SJCRH30 (cell line): ENCODE data around the gene PDLIM7. TPM values are rescaled to one million over a fixed set of nuclear protein-coding genes. Genes with fewer than 3 reads are reported as not detected.
A peak's percentile ranks its signal among the peaks of the same experiment; 100 is the strongest.
"Not testable (repeated sequence)": the region's sequence is repeated elsewhere in the genome, so short reads cannot be mapped to it uniquely, and the experiment has no call there.

Experiments used
- DNase-seq, 2 experiments: peaks; one replicate each; pipeline ENCODE4 v3.0.0-alpha.2; 2015 to 2020
- H3K27ac ChIP-seq: fragments of 250-450 bp; sonication (Bioruptor Pico); 2 replicates; pipeline ENCODE4 v1.5.1; 2020; ENCODE audit warnings: mild to moderate bottlenecking, moderate library complexity
- H3K27me3 ChIP-seq: fragments of 250-450 bp; sonication (Bioruptor Pico); 2 replicates; pipeline ENCODE4 v1.5.1; 2020; ENCODE audit warnings: mild to moderate bottlenecking, moderate library complexity
- H3K36me3 ChIP-seq: fragments of 250-450 bp; sonication (Bioruptor Pico); 2 replicates; pipeline ENCODE4 v1.5.1; 2020; ENCODE audit warnings: mild to moderate bottlenecking, moderate library complexity
- H3K4me1 ChIP-seq: fragments of 250-450 bp; sonication (Bioruptor Pico); 2 replicates; pipeline ENCODE4 v1.5.1; 2020; ENCODE audit warnings: mild to moderate bottlenecking, moderate library complexity
- H3K4me3 ChIP-seq: fragments of 250-450 bp; sonication (Bioruptor Pico); 2 replicates; pipeline ENCODE4 v1.5.1; 2020; ENCODE audit warnings: mild to moderate bottlenecking, moderate library complexity
- H3K9me3 ChIP-seq: fragments of 250-450 bp; sonication (Bioruptor Pico); replicated peaks from 2 replicates; pipeline ENCODE4 v1.5.1; 2020; ENCODE audit warnings: mild to moderate bottlenecking, moderate library complexity
- total RNA-seq: library from RNA; depleted of rRNA; stranded (reverse); fragments of >200 nt; shearing (Covaris generic); gene quantifications from 2 replicates; pipeline ENCODE4 v1.2.3, GENCODE V29; 2014; rRNA removed

PDLIM7 gene
- 58.4 and 68.5 TPM in 2 replicates for total RNA-seq

- Histone ChIP-seq H3K27ac (peak within 1 kb of the TSS; percentile 90), H3K36me3 (peaks cover 8% of the 10 kb centered on the region), H3K9me3 (no peaks in the 10 kb centered on the region), H3K4me3 (peak within 1 kb of the TSS; percentile 76), H3K27me3 (no peaks in the 10 kb centered on the region), H3K4me1 (peaks cover 37% of the 10 kb centered on the region)
- peak; percentile 96 to 98 for DNase-seq
Measured at GRCh38 chr5:177497292-177498012, at the start of gene PDLIM7. Gene PDLIM7, minus strand, starts transcription at chr5:177497604. Its CDS starts 1,092 bp downstream, at chr5:177496512.

GRCh38 chr5:177546258-177546741, 48.9 kb upstream of the PDLIM7 start:
- Histone ChIP-seq H3K9me3 (no peaks in the 10 kb centered on the region), H3K27ac (peak overlapping the region; percentile 89), H3K36me3 (peaks cover 13% of the 10 kb centered on the region), H3K4me1 (peaks cover 57% of the 10 kb centered on the region), H3K27me3 (no peaks in the 10 kb centered on the region), H3K4me3 (no peak overlapping the region)
- peak; percentile 88 to 93 for DNase-seq

- H3K4me3 ChIP-seq: no peak overlapping the region
- peaks cover 12% of the 10 kb centered on the region for H3K36me3 ChIP-seq
- H3K27me3 ChIP-seq: no peaks in the 10 kb centered on the region
- H3K27ac ChIP-seq: peak overlapping the region; percentile 89
- H3K9me3 ChIP-seq: no peaks in the 10 kb centered on the region
- peak; percentile 88 to 95 for DNase-seq
- H3K4me1 ChIP-seq: peaks cover 57% of the 10 kb centered on the region
Measured at GRCh38 chr5:177545487-177546257, 48.3 kb upstream of the PDLIM7 start.

- no peak overlapping the region for H3K27ac ChIP-seq
- no peak overlapping the region for H3K4me3 ChIP-seq
- no peaks in the 10 kb centered on the region for H3K9me3 ChIP-seq
- H3K4me1 ChIP-seq: peaks cover 60% of the 10 kb centered on the region
- DNase-seq: peak; percentile 53 to 68
- H3K27me3 ChIP-seq: no peaks in the 10 kb centered on the region
- H3K36me3 ChIP-seq: peaks cover 20% of the 10 kb centered on the region
Measured at GRCh38 chr5:177542816-177543465, 45.5 kb upstream of the PDLIM7 start.

- Histone ChIP-seq H3K9me3 (no peaks in the 10 kb centered on the region), H3K36me3 (peaks cover 35% of the 10 kb centered on the region), H3K4me3 (no peak overlapping the region), H3K4me1 (peaks cover 54% of the 10 kb centered on the region), H3K27ac (no peak overlapping the region), H3K27me3 (no peaks in the 10 kb centered on the region)
- DNase-seq: no peak
Measured at GRCh38 chr5:177540438-177540837, 43.0 kb upstream of the PDLIM7 start.

GRCh38 chr5:177539411-177539810, 42.0 kb upstream of the PDLIM7 start:
- H3K27ac ChIP-seq: no peak overlapping the region
- DNase-seq: no peak
- no peaks in the 10 kb centered on the region for H3K9me3 ChIP-seq
- no peaks in the 10 kb centered on the region for H3K27me3 ChIP-seq
- H3K36me3 ChIP-seq: peaks cover 43% of the 10 kb centered on the region
- H3K4me3 ChIP-seq: no peak overlapping the region
- peaks cover 44% of the 10 kb centered on the region for H3K4me1 ChIP-seq

GRCh38 chr5:177538876-177539275, 41.5 kb upstream of the PDLIM7 start:
- no peak for DNase-seq
- Histone ChIP-seq H3K27me3 (no peaks in the 10 kb centered on the region), H3K27ac (no peak overlapping the region), H3K36me3 (peaks cover 43% of the 10 kb centered on the region), H3K4me1 (peaks cover 38% of the 10 kb centered on the region), H3K4me3 (no peak overlapping the region), H3K9me3 (no peaks in the 10 kb centered on the region)

GRCh38 chr5:177537389-177538361, 40.3 kb upstream of the PDLIM7 start:
- Histone ChIP-seq H3K9me3 (no peaks in the 10 kb centered on the region), H3K27me3 (no peaks in the 10 kb centered on the region), H3K4me1 (peaks cover 26% of the 10 kb centered on the region), H3K36me3 (peaks cover 43% of the 10 kb centered on the region), H3K4me3 (no peak overlapping the region), H3K27ac (peak overlapping the region; percentile 4; the same call in 1 of the 2 replicates)
- DNase-seq: peak; percentile 88 to 91

- no peak for DNase-seq
Measured at GRCh38 chr5:177536386-177536785, 39.0 kb upstream of the PDLIM7 start.

GRCh38 chr5:177535125-177535524, 37.7 kb upstream of the PDLIM7 start:
- no peak for DNase-seq
- H3K27ac ChIP-seq: no peak overlapping the region
- no peaks in the 10 kb centered on the region for H3K27me3 ChIP-seq
- H3K4me1 ChIP-seq: peaks cover 22% of the 10 kb centered on the region
- peaks cover 50% of the 10 kb centered on the region for H3K36me3 ChIP-seq
- H3K4me3 ChIP-seq: no peak overlapping the region
- no peaks in the 10 kb centered on the region for H3K9me3 ChIP-seq

More at GRCh38 chr5:177536386-177536785, 39.0 kb upstream of the PDLIM7 start:
- H3K27ac ChIP-seq: no peak overlapping the region
- H3K4me3 ChIP-seq: no peak overlapping the region
- no peaks in the 10 kb centered on the region for H3K9me3 ChIP-seq
- peaks cover 22% of the 10 kb centered on the region for H3K4me1 ChIP-seq
- peaks cover 41% of the 10 kb centered on the region for H3K36me3 ChIP-seq
- H3K27me3 ChIP-seq: no peaks in the 10 kb centered on the region

GRCh38 chr5:177534433-177534832, 37.0 kb upstream of the PDLIM7 start:
- not testable (repeated sequence) for H3K27me3 ChIP-seq, H3K9me3 ChIP-seq, DNase-seq, H3K4me3 ChIP-seq, H3K27ac ChIP-seq
- H3K36me3 ChIP-seq: peaks cover 50% of the 10 kb centered on the region
- H3K4me1 ChIP-seq: peaks cover 20% of the 10 kb centered on the region

GRCh38 chr5:177531209-177531940, 34.0 kb upstream of the PDLIM7 start:
- no peak for DNase-seq
- Histone ChIP-seq H3K9me3 (no peaks in the 10 kb centered on the region), H3K4me1 (peaks cover 12% of the 10 kb centered on the region), H3K36me3 (peaks cover 31% of the 10 kb centered on the region), H3K27ac (no peak overlapping the region), H3K27me3 (no peaks in the 10 kb centered on the region), H3K4me3 (no peak overlapping the region)

GRCh38 chr5:177530638-177531037, 33.2 kb upstream of the PDLIM7 start:
- Histone ChIP-seq H3K27ac (no peak overlapping the region), H3K4me3 (no peak overlapping the region), H3K27me3 (no peaks in the 10 kb centered on the region), H3K36me3 (peaks cover 30% of the 10 kb centered on the region), H3K9me3 (no peaks in the 10 kb centered on the region), H3K4me1 (peaks cover 19% of the 10 kb centered on the region)
- DNase-seq: no peak
